Right lobe of liver (tissue), 6 donors: ENCODE data around the gene SPRED2. TPM values are rescaled to one million over a fixed set of nuclear protein-coding genes. Genes with fewer than 3 reads are reported as not detected.

Experiments used
- ATAC-seq, 4 donors: fragments of 200-7000 bp; cut with Tn5 transposase; one replicate each; pipeline ENCODE4 v1.9.1; 2020; ENCODE audit warnings: mild to moderate bottlenecking in 4 of 4, moderate library complexity in 4 of 4
- DNase-seq, 3 donors: peaks; one replicate each; pipeline ENCODE4 v3.0.0-alpha.2; 2020
- H3K27ac ChIP-seq, 3 donors: fragments of 200-600 bp; one replicate each; pipeline ENCODE4 v1.8.0; 2022
- H3K27me3 ChIP-seq, 2 donors: fragments of 200-600 bp; one replicate each; pipeline ENCODE4 v1.8.0; 2022
- H3K36me3 ChIP-seq, 4 donors: fragments of 200-600 bp; sonication (generic) in 1 of 4; one replicate each; pipeline versions ENCODE4 v1.5.1 to v1.8.0; 2017 to 2022; ENCODE audit warnings: control low read depth in 1 of 4
- H3K4me1 ChIP-seq, 4 donors: fragments of 200-600 bp; sonication (generic) in 1 of 4; one replicate each; pipeline versions ENCODE4 v1.5.1 to v1.8.0; 2017 to 2022; ENCODE audit warnings: control low read depth in 1 of 4
- H3K4me3 ChIP-seq, 3 donors: fragments of 200-600 bp; one replicate each; pipeline ENCODE4 v1.8.0; 2022
- H3K9me3 ChIP-seq, 4 donors: fragments of 200-600 bp; sonication (generic) in 1 of 4; one replicate each; pipeline versions ENCODE4 v1.5.1 to v1.8.0; 2017 to 2022; ENCODE audit warnings: control low read depth in 1 of 4
- CTCF ChIP-seq, 4 donors: fragments of 200-600 bp in 3 of 4; fragments of 450-650 bp in 1 of 4; IDR thresholded peaks; one replicate each; pipeline versions ENCODE4 v1.5.1 to v1.8.0; 2016 to 2022; ENCODE audit warnings: antibody characterized with exemption in 4 of 4, mild to moderate bottlenecking in 2 of 4
- POLR2A ChIP-seq: fragments of 450-650 bp; IDR thresholded peaks from one replicate; pipeline ENCODE4 v1.6.1; 2017; ENCODE audit warnings: antibody characterized with exemption, mild to moderate bottlenecking
- WGBS: methylation state at CpG from one replicate; pipeline ENCODE4 v1.1.6; 2018; ENCODE audit warnings: low coverage, low lambda C conversion rate; ENCODE audit not compliant: insufficient coverage; ENCODE audit errors: missing lambda C conversion rate; 5-methylcytosine and 5-hydroxymethylcytosine counted together
- intact Hi-C, 2 donors: fragments of 100-400 bp; cut with DNase I; formaldehyde crosslinking; loops; one replicate each; pipeline versions ENCODE4 v1.11.2 to v1.14.1; 2022
- total RNA-seq, 6 experiments: library from RNA; depleted of rRNA in 2 of 6; stranded (reverse); fragments of >200 nt in 2 of 6; fragmentation: NEBNext Ultra II Directional in 3 of 6; extraction: Animal tissue kit (Norgen Biotek cat#: 25700) in 3 of 6; gene quantifications; one replicate each; pipeline versions ENCODE4 v1.1.0 to v1.2.4, GENCODE V29; 2016 to 2023
- donor health status: DM: no; HTN: yes; CAD: no.
- donor health status: DM: no; HTN: no; CAD: no.
- donor health status: DM: no; HTN: no; CAD: no.
- donor health status: DM: no; HTN: yes; CAD: no.
- donor health status: DM: no; HTN: yes; CAD: no.

Gene SPRED2
- total RNA-seq, 6 experiments from 2014 or later: 11.0 to 22.5 (median 15.2) TPM

- DNase-seq (no peak), ATAC-seq (no peak)
- Histone ChIP-seq H3K36me3 (no peaks in the 10 kb centered on the region), H3K4me3 (no peak overlapping the region), H3K27ac (no peak overlapping the region), H3K27me3 (no peaks in the 10 kb centered on the region), H3K9me3 (no peaks in the 10 kb centered on the region), H3K4me1 (peaks cover 0 to 5% (median 2%) of the 10 kb centered on the region in 4 donors)
- TF ChIP-seq POLR2A (no peak), CTCF (IDR thresholded peaks at IDR 0.05) (no peak)
- WGBS: 79% methylated on average over 9 of the region's 10 CpGs
- intact Hi-C loops: no loop called here
Observed at GRCh38 chr2:65351234-65351947, 81.0 kb downstream of the SPRED2 start.

- peak in 2 of 4 donors; percentile 18 to 38 for ATAC-seq
- DNase-seq: no peak
- no peak overlapping the region for H3K27ac ChIP-seq
- intact Hi-C loops: no loop called here
- H3K36me3 ChIP-seq: no peaks in the 10 kb centered on the region
- peaks cover 0 to 5% (median 1%) of the 10 kb centered on the region in 4 donors for H3K4me1 ChIP-seq
- H3K27me3 ChIP-seq: no peaks in the 10 kb centered on the region
- H3K4me3 ChIP-seq: no peak overlapping the region
- TF ChIP-seq POLR2A (no peak), CTCF (IDR thresholded peaks at IDR 0.05) (no peak)
- no peaks in the 10 kb centered on the region for H3K9me3 ChIP-seq
- 78% methylated on average over 6 of the region's 6 CpGs for WGBS
Observed at GRCh38 chr2:65350651-65351056, 81.7 kb downstream of the SPRED2 start.

GRCh38 chr2:65349863-65350262 is 82.5 kb downstream of the SPRED2 start:
- H3K4me3 ChIP-seq: no peak overlapping the region
- peak in 2 of 3 donors; percentile 55 to 59 for DNase-seq
- intact Hi-C loops: no loop called here
- TF ChIP-seq CTCF (IDR thresholded peaks at IDR 0.05): no peak
- no peaks in the 10 kb centered on the region for H3K9me3 ChIP-seq
- no peak overlapping the region for H3K27ac ChIP-seq
- ATAC-seq: peak; percentile 41 to 50 (median 44)
- peaks cover 0 to 5% (median 0%) of the 10 kb centered on the region in 4 donors for H3K4me1 ChIP-seq
- no peaks in the 10 kb centered on the region for H3K36me3 ChIP-seq
- no peaks in the 10 kb centered on the region for H3K27me3 ChIP-seq
- WGBS: 23% methylated on average over 2 of the region's 4 CpGs

GRCh38 chr2:65347913-65348312 is 84.5 kb downstream of the SPRED2 start:
- intact Hi-C loops: no loop called here
- no peaks in the 10 kb centered on the region for H3K9me3 ChIP-seq
- peaks cover 0 to 5% (median 0%) of the 10 kb centered on the region in 4 donors for H3K4me1 ChIP-seq
- ATAC-seq (no peak), DNase-seq (no peak)
- WGBS: 100% methylated on average over 2 of the region's 2 CpGs
- H3K36me3 ChIP-seq: no peaks in the 10 kb centered on the region
- no peak overlapping the region for H3K4me3 ChIP-seq
- TF ChIP-seq CTCF (IDR thresholded peaks at IDR 0.05) (no peak), POLR2A (no peak)
- no peaks in the 10 kb centered on the region for H3K27me3 ChIP-seq
- H3K27ac ChIP-seq: no peak overlapping the region
